Measurements from ENCODE around the gene MAFF. TPM values are rescaled to one million over a fixed set of nuclear protein-coding genes. Genes with fewer than 3 reads are reported as not detected.

Gene MAFF
- total RNA-seq, 1 experiment from 2014 or later, result 26.0 TPM

DNA sequence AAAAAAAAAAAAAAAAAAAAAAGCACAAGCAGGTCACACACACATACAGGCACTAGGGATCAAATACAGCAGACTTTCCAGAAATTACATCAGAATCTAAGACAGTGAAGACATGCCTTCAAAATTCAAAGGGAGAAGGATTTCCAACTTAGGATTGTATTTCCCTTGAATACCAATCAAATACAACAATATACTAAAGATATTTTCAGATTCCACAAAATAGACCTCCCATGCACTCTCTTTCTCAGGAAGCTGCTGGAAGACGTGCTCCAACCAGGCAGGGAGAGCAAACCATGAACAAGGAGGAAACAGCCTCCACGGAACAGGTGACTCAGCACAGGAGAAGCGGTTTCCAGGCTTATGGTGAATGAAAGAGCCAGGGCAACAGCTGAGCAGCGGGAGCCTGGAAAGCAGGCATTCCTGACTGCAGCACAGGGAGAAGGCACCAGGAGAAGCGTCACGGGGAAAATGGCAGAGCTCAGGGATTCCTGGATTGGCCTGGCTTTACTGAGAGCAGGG lies 39.0 kb downstream of the MAFF start (continued):
- TF ChIP-seq, protein P1, sequence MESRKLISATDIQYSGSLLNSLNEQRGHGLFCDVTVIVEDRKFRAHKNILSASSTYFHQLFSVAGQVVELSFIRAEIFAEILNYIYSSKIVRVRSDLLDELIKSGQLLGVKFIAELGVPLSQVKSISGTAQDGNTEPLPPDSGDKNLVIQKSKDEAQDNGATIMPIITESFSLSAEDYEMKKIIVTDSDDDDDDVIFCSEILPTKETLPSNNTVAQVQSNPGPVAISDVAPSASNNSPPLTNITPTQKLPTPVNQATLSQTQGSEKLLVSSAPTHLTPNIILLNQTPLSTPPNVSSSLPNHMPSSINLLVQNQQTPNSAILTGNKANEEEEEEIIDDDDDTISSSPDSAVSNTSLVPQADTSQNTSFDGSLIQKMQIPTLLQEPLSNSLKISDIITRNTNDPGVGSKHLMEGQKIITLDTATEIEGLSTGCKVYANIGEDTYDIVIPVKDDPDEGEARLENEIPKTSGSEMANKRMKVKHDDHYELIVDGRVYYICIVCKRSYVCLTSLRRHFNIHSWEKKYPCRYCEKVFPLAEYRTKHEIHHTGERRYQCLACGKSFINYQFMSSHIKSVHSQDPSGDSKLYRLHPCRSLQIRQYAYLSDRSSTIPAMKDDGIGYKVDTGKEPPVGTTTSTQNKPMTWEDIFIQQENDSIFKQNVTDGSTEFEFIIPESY (IDR thresholded peaks at IDR 0.05; ENCODE audit: extremely low read depth, insufficient replicate concordance, low read length), result no peak
- TF ChIP-seq SIN3A (IDR thresholded peaks at IDR 0.05; ENCODE audit: low read depth), result 0 out of 2 replicates have a peak, but pooled peaks have one; percentile 30
- TF ChIP-seq EGR1 (IDR thresholded peaks at IDR 0.05; ENCODE audit: low read depth), result no peak

GRCh38 chr22:38243007-38243765 lies 41.4 kb downstream of the MAFF start:
- TF ChIP-seq SIN3A (IDR thresholded peaks at IDR 0.05; ENCODE audit: low read depth), result no peak
- TF ChIP-seq POLR2AphosphoS5 (IDR thresholded peaks at IDR 0.05; ENCODE audit: low read depth, low read length), result no peak
- Histone ChIP-seq H3K9ac (ENCODE audit: low read length) (no peak overlapping the region), H3K36me3 (ENCODE audit: control insufficient read depth in 1 of 2, insufficient read depth in 2 of 2, low read length in 2 of 2) (peaks cover 0 to 3% of the 10 kb centered on the region in 2 experiments; a peak in 1 of 4 replicates), H2AFZ (ENCODE audit: low read depth, low read length, poor library complexity, severe bottlenecking) (no peak overlapping the region), H3K27me3 (ENCODE audit: insufficient read depth, low read length) (no peaks in the 10 kb centered on the region), H3K4me1 (ENCODE audit: control insufficient read depth in 1 of 2, insufficient read depth in 2 of 2, low read length in 2 of 2) (peaks cover 26 to 36% of the 10 kb centered on the region in 2 experiments), H3K9me2 (ENCODE audit: insufficient read depth) (no peaks in the 10 kb centered on the region), H4K20me1 (ENCODE audit: insufficient read depth) (no peaks in the 10 kb centered on the region), H3K27ac (ENCODE audit: low read depth, low read length) (no peak overlapping the region), H3K79me2 (ENCODE audit: insufficient read depth, low read length) (no peaks in the 10 kb centered on the region; the same call in 1 of the 2 replicates), H3K4me2 (ENCODE audit: low read length) (no peak overlapping the region), H3K4me3 (replicated peaks in 1 of 2; ENCODE audit: low read depth in 1 of 2, low read length in 2 of 2) (no peak overlapping the region), H3K9me3 (ENCODE audit: control insufficient read depth in 1 of 2, insufficient read depth in 1 of 2, low read depth in 1 of 2, low read length in 2 of 2) (no peaks in the 10 kb centered on the region)
- intact Hi-C loops (cut with micrococcal nuclease), result no loop called here
- no peak for DNase-seq (ENCODE audit: low read depth, low spot score)
- no TSS peak for BruUV-seq (replicated peaks)
- no peak for ATAC-seq
- RAD21 ChIA-PET (ENCODE audit: low non-redundant PET in 1 of 2, low total read pairs in 2 of 2, uncharacterized antibody in 2 of 2, unreplicated experiment in 2 of 2), result no interaction called here
- POLR2A ChIA-PET, result no interaction called here
- CTCF ChIA-PET, result no interaction called here
